ENCODE data around the gene FBXO3. TPM values are rescaled to one million over a fixed set of nuclear protein-coding genes. Genes with fewer than 3 reads are reported as not detected.

The FBXO3 gene
- total and polyA plus RNA-seq, 9 of the 15 experiments (the other 6 are each of a cell fraction or from before 2014, with no cell fraction given): 11.6 to 59.3 (median 29.2) TPM

DNA sequence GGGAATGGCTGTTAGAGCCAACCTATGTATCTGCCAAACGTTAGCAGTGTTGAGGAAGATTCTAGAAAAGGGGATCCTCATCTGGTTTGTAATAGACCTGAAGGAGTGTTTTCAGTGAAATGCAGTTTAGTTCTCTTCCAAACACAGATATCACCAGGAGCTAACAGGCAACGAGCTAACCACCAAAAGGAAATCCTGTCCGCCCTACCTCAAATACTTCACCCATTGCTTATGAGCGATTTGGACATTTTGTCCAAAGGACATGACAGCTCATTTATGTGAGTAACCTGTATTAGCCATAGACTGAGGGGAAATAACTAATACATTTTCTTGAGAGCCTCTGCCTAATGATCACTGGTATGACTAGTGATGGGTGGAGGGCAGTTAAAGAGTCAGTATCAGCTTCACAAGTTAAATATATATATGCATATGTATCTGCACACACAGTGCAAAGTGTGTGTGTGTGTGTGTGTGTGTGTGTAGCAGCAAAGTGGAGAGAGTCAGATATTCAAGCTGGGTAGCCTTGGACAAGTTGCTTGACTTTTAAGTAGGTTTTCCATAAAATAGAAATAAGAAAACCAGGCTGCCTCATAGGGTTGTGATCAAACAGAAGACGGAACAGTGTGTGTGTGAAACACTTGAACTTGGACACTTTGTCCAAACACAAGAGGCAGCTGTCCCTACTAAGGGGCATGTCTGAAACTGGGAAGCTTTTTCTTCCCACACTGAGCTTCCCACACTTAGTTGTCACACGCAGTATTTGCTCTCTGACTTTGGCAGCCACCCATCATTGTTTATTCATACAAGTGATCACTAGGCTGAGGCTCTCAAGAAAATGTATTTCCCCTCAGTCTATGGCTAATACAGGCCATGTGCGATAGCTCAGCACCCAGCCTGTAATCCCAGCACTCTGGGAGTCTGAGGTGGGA lies 72.8 kb downstream of the FBXO3 start:
- Histone ChIP-seq H3K27ac (ENCODE audit: extremely low read depth, low read depth, low read length) (no peak overlapping the region), H2AFZ (ENCODE audit: low read depth, low read length) (peak overlapping the region; percentile 74), H4K20me1 (replicated peaks; ENCODE audit: control insufficient read depth, insufficient read depth, low read length) (no peaks in the 10 kb centered on the region), H3K9me3 (replicated peaks; ENCODE audit: control insufficient read depth, insufficient read depth, low read depth, low read length) (no peaks in the 10 kb centered on the region), H3K4me2 (ENCODE audit: insufficient read depth, low read length) (peak overlapping the region; percentile 77), H3K4me1 (replicated peaks in 1 of 2; ENCODE audit: control insufficient read depth in 2 of 2, insufficient read depth in 2 of 2, low read length in 2 of 2) (peaks cover 17 to 18% of the 10 kb centered on the region in 2 experiments), H3K9ac (ENCODE audit: insufficient read depth in 1 of 2, low read depth in 2 of 2, low read length in 2 of 2) (peak overlapping the region; percentile 37 to 40; a peak in 2 of 4 replicates), H3K9me1 (ENCODE audit: control insufficient read depth, insufficient read depth, low read length) (no peaks in the 10 kb centered on the region), H3K36me3 (ENCODE audit: control insufficient read depth, insufficient read depth, low read length) (peaks cover 12% of the 10 kb centered on the region; the same call in 2 of the 3 replicates), H3K79me2 (ENCODE audit: control insufficient read depth, insufficient read depth, low read length) (no peaks in the 10 kb centered on the region), H3K4me3 (peak overlapping the region; percentile 41), H3K27me3 (ENCODE audit: control insufficient read depth in 2 of 2, insufficient read depth in 2 of 2, low read length in 2 of 2) (peaks cover 12 to 21% of the 10 kb centered on the region in 2 experiments; a peak in 4 of 5 replicates)
- ATAC-seq (no peak), DNase-seq (ENCODE audit: extremely low read depth in 1 of 4, low spot score in 3 of 4) (no peak), FAIRE-seq (peak; percentile 37)
- TF ChIP-seq KDM1A (IDR thresholded peaks at IDR 0.05) (peak in 1 of 2 experiments; percentile 50; a peak in 1 of 4 replicates), POLR2AphosphoS2 (IDR thresholded peaks at IDR 0.05; ENCODE audit: low read length) (no peak)
- intact Hi-C loops (cut with micrococcal nuclease) (no loop called here), in situ Hi-C loops (cut with MboI) (no loop called here)
- WGBS (ENCODE audit: insufficient coverage, low coverage, missing lambda C conversion rate): 34% methylated on average over 7 of the region's 7 CpGs
- ChIA-PET CTCF (ENCODE audit: low intra/inter-chr PET ratio) (no interaction called here), POLR2A (interaction anchor here (0.6 to 1.6 kb wide), 12 partner anchors 9 to 633 kb away, joined by 3 to 7 read pairs (median 3); no protein-coding TSS in a partner anchor)
- BruUV-seq (replicated peaks): no TSS peak
